Keratinocyte (primary cell): Measurements from ENCODE around the gene NCK2. TPM values are rescaled to one million over a fixed set of nuclear protein-coding genes. Genes with fewer than 3 reads are reported as not detected.

Source experiments
- DNase-seq: peaks from one replicate; pipeline ENCODE4 v3.0.0-alpha.2; 2011; ENCODE audit warnings: low read depth, missing footprints, low spot score
- FAIRE-seq: peaks from 2 replicates; lab custom pipeline; 2011; peaks lifted over from hg19 to GRCh38; lab: Jason Lieb, UNC
- H2AFZ ChIP-seq: 2 replicates; pipeline ENCODE4 v1.6.0; 2012; ENCODE audit warnings: low read length, control low read depth, inconsistent platforms; ENCODE audit not compliant: control insufficient read depth
- H3K27ac ChIP-seq: 2 replicates; pipeline ENCODE4 v1.5.1; 2011; ENCODE audit warnings: low read length; ENCODE audit not compliant: control insufficient read depth, insufficient read depth
- H3K27me3 ChIP-seq: 3 replicates; pipeline ENCODE4 v1.6.0; 2011; ENCODE audit warnings: low read length; ENCODE audit not compliant: control insufficient read depth, insufficient read depth; ENCODE audit errors: extremely low read depth
- H3K36me3 ChIP-seq, 2 experiments: 2 replicates in 1 of 2; 3 replicates in 1 of 2; pipeline ENCODE4 v1.5.1; 2011; ENCODE audit warnings: low read length in 2 of 2, mild to moderate bottlenecking in 1 of 2; ENCODE audit not compliant: control insufficient read depth in 2 of 2, insufficient read depth in 2 of 2; ENCODE audit errors: extremely low read depth in 1 of 2
- H3K4me1 ChIP-seq: 3 replicates; pipeline ENCODE4 v1.5.1; 2011; ENCODE audit warnings: low read length; ENCODE audit not compliant: control insufficient read depth, insufficient read depth; ENCODE audit errors: extremely low read depth
- H3K4me2 ChIP-seq: 3 replicates; pipeline ENCODE4 v1.6.0; 2011; ENCODE audit warnings: low read depth, low read length; ENCODE audit not compliant: control insufficient read depth, insufficient read depth; ENCODE audit errors: extremely low read depth
- H3K4me3 ChIP-seq, 3 experiments: fragments of 200-600 bp in 1 of 3; sonication (generic) in 1 of 3; 2 replicates in 2 of 3; 3 replicates in 1 of 3; pipeline ENCODE4 v1.5.1; 2011 to 2016; ENCODE audit warnings: low read length in 3 of 3, mild to moderate bottlenecking in 3 of 3, control low read depth in 2 of 3, inconsistent platforms in 1 of 3, low read depth in 1 of 3, mixed read lengths in 1 of 3, mixed run types in 1 of 3, moderate library complexity in 1 of 3; ENCODE audit not compliant: control insufficient read depth in 2 of 3, insufficient read depth in 2 of 3; ENCODE audit errors: extremely low read depth in 1 of 3
- H3K79me2 ChIP-seq: 2 replicates; pipeline ENCODE4 v1.6.0; 2012; ENCODE audit warnings: low read length; ENCODE audit not compliant: control insufficient read depth, insufficient read depth
- H3K9ac ChIP-seq: 3 replicates; pipeline ENCODE4 v1.6.0; 2011; ENCODE audit warnings: low read length; ENCODE audit not compliant: control insufficient read depth, insufficient read depth; ENCODE audit errors: extremely low read depth
- H3K9me1 ChIP-seq: 3 replicates; pipeline ENCODE4 v1.6.0; 2011; ENCODE audit warnings: low read length; ENCODE audit not compliant: control insufficient read depth, insufficient read depth; ENCODE audit errors: extremely low read depth
- H3K9me3 ChIP-seq: 2 replicates; pipeline ENCODE4 v1.5.1; 2012; ENCODE audit warnings: low read depth, low read length; ENCODE audit not compliant: control insufficient read depth
- H4K20me1 ChIP-seq: 3 replicates; pipeline ENCODE4 v1.6.0; 2011; ENCODE audit warnings: low read length; ENCODE audit not compliant: control insufficient read depth, insufficient read depth; ENCODE audit errors: extremely low read depth
- CTCF ChIP-seq, 3 experiments: IDR thresholded peaks in 1 of 3; conservative IDR thresholded peaks in 1 of 3; optimal IDR thresholded peaks in 1 of 3; 2 replicates in 2 of 3; 3 replicates in 1 of 3; pipeline versions ENCODE3 to v1.5.1; 2011; ENCODE audit warnings: low read length in 3 of 3, mild to moderate bottlenecking in 3 of 3, moderate library complexity in 2 of 3, control low read depth in 1 of 3, inconsistent platforms in 1 of 3; ENCODE audit not compliant: insufficient read depth in 2 of 3; ENCODE audit errors: extremely low read depth in 1 of 3
- EZH2 ChIP-seq: IDR thresholded peaks from one replicate; pipeline ENCODE4 v1.6.1; 2012; ENCODE audit warnings: inconsistent platforms, mild to moderate bottlenecking, low read length, moderate library complexity
- dilution Hi-C: fragments of 300-500 bp; cut with MboI; formaldehyde crosslinking; loops from one replicate; pipeline ENCODE4 v1.7.0; 2020; ENCODE audit warnings: low sequenced_read_pairs; ENCODE audit not compliant: extremely low pct_ligation_motif_present
- polyA plus RNA-seq, 5 experiments: library from polyadenylated mRNA; depleted of rRNA in 3 of 5; stranded (reverse) in 3 of 5; stranded (forward) in 1 of 5; unstranded in 1 of 5; fragments of >200 nt; gene quantifications; 1 replicate in 1 of 5; 2 replicates in 3 of 5; 3 replicates in 1 of 5; pipeline versions ENCODE4 v1.2.1 to v1.2.3, GENCODE V29; 2011 to 2012; ENCODE audit warnings: missing spikeins in 2 of 5, low read depth in 1 of 5, low replicate concordance in 1 of 5

The NCK2 gene
- polyA plus RNA-seq, 1 donor (not counting 4 experiments of a cell fraction or from before 2014, with no cell fraction given): 31.4 TPM

- H3K9me1 ChIP-seq: no peaks in the 10 kb centered on the region
- H3K4me1 ChIP-seq: peaks cover 2% of the 10 kb centered on the region
- dilution Hi-C loops: no loop called here
- no peaks in the 10 kb centered on the region for H3K9me3 ChIP-seq
- no peak overlapping the region for H3K4me2 ChIP-seq
- H3K9ac ChIP-seq: no peak overlapping the region
- no peaks in the 10 kb centered on the region for H3K27me3 ChIP-seq
- no peak overlapping the region for H3K4me3 ChIP-seq
- peaks cover 7% of the 10 kb centered on the region for H4K20me1 ChIP-seq
- peaks cover 76% of the 10 kb centered on the region for H3K79me2 ChIP-seq
- H2AFZ ChIP-seq: no peak overlapping the region
- no peak for TF ChIP-seq EZH2
- no peak for TF ChIP-seq CTCF (optimal IDR thresholded peaks at IDR 0.05 in 1 of 3, IDR thresholded peaks at IDR 0.05 in 1 of 3, conservative IDR thresholded peaks at IDR 0.05 in 1 of 3; ENCODE audit: extremely low read depth in 1 of 3, insufficient read depth in 2 of 3, low read length in 3 of 3)
- FAIRE-seq (no peak), DNase-seq (no peak)
- peaks cover 5 to 6% of the 10 kb centered on the region in 2 experiments for H3K36me3 ChIP-seq
- no peak overlapping the region for H3K27ac ChIP-seq
Measured at GRCh38 chr2:105784589-105784988, 39.9 kb downstream of the NCK2 start.

- FAIRE-seq: no peak
- no peak overlapping the region for H2AFZ ChIP-seq
- no peak overlapping the region for H3K27ac ChIP-seq
- H3K27me3 ChIP-seq: no peaks in the 10 kb centered on the region
- no peak overlapping the region for H3K4me2 ChIP-seq
- no peak overlapping the region for H3K9ac ChIP-seq
- peaks cover 9% of the 10 kb centered on the region for H3K4me1 ChIP-seq
- dilution Hi-C loops: no loop called here
- DNase-seq: no peak
- peaks cover 5% of the 10 kb centered on the region for H3K9me1 ChIP-seq
- peaks cover 5 to 6% of the 10 kb centered on the region in 2 experiments for H3K36me3 ChIP-seq
- peaks cover 9% of the 10 kb centered on the region for H4K20me1 ChIP-seq
- no peaks in the 10 kb centered on the region for H3K9me3 ChIP-seq
- peaks cover 74% of the 10 kb centered on the region for H3K79me2 ChIP-seq
- TF ChIP-seq CTCF (optimal IDR thresholded peaks at IDR 0.05 in 1 of 3, IDR thresholded peaks at IDR 0.05 in 1 of 3, conservative IDR thresholded peaks at IDR 0.05 in 1 of 3; ENCODE audit: extremely low read depth in 1 of 3, insufficient read depth in 2 of 3, low read length in 3 of 3) (no peak), EZH2 (no peak)
- no peak overlapping the region for H3K4me3 ChIP-seq
Measured at GRCh38 chr2:105785095-105785847, 40.6 kb downstream of the NCK2 start.
